Left ventricle myocardium superior (tissue), 1 donor: ENCODE data around the gene ARMCX6. TPM values are rescaled to one million over a fixed set of nuclear protein-coding genes. Genes with fewer than 3 reads are reported as not detected.

Experiments used
- total RNA-seq: library from RNA; stranded (reverse); fragmentation: NEBNext Ultra II Directional; extraction: Animal tissue kit (Norgen Biotek cat#: 25700); gene quantifications from one replicate; pipeline ENCODE4 v1.2.1, GENCODE V29; 2021
- donor health status: DM: no; HTN: yes; CAD: no; lungs with severe emphysema.

The ARMCX6 gene
- total RNA-seq, 1 donor from 2014 or later: 19.1 TPM

Other genes starting within 250 kb of the ARMCX6 start
- 4.1 TPM for gene BTK, start 231.8 kb downstream of the ARMCX6 start, total RNA-seq
- gene RPL36A, start 227.0 kb downstream of the ARMCX6 start, total RNA-seq: 58.4 TPM
- gene GLA, start 210.1 kb downstream of the ARMCX6 start, total RNA-seq: 8.0 TPM
- gene HNRNPH2, start 209.8 kb downstream of the ARMCX6 start, total RNA-seq: 54.4 TPM
- gene ARMCX4, start 132.5 kb downstream of the ARMCX6 start, total RNA-seq: 5.5 TPM
- 26.5 TPM for gene ARMCX1, start 67.5 kb downstream of the ARMCX6 start, total RNA-seq
- gene ARMCX3, start 5.2 kb upstream of the ARMCX6 start, total RNA-seq: 54.5 TPM
- 27.7 TPM for gene ARMCX2, start 41.9 kb upstream of the ARMCX6 start, total RNA-seq